Neural crest cell (in vitro differentiated cells): ENCODE results near the gene ZNF532. TPM values are rescaled to one million over a fixed set of nuclear protein-coding genes. Genes with fewer than 3 reads are reported as not detected.
A peak's percentile ranks its signal among the peaks of the same experiment; 100 is the strongest.

Experiments
- DNase-seq: peaks from one replicate; pipeline ENCODE4 v3.0.0; 2021; ENCODE audit warnings: low read depth, mixed read lengths, low spot score
- H3K27ac Mint-ChIP-seq: one replicate; pipeline ENCODE4 v1.8.0; 2021; ENCODE audit warnings: mild to moderate bottlenecking, mixed read lengths; ENCODE audit not compliant: unreplicated experiment
- H3K27me3 Mint-ChIP-seq: 2 replicates; pipeline ENCODE4 v1.8.0; 2021; ENCODE audit warnings: low read depth, mild to moderate bottlenecking, mixed read lengths
- H3K36me3 Mint-ChIP-seq: 2 replicates; pipeline ENCODE4 v1.8.0; 2021; ENCODE audit warnings: low read depth, mild to moderate bottlenecking, mixed read lengths
- H3K4me1 Mint-ChIP-seq: 2 replicates; pipeline ENCODE4 v1.8.0; 2021; ENCODE audit warnings: mixed read lengths
- H3K4me3 Mint-ChIP-seq: one replicate; pipeline ENCODE4 v1.8.0; 2021; ENCODE audit warnings: mild to moderate bottlenecking, mixed read lengths
- H3K9me3 Mint-ChIP-seq: 2 replicates; pipeline ENCODE4 v1.8.0; 2021; ENCODE audit warnings: mixed read lengths
- CTCF ChIP-seq: fragments of 200-600 bp; sonication (generic); conservative IDR thresholded peaks from 2 replicates; pipeline ENCODE4 v1.5.0; 2021; ENCODE audit warnings: antibody characterized with exemption, mild to moderate bottlenecking
- total RNA-seq: library from RNA; stranded (reverse); gene quantifications from 2 replicates; pipeline ENCODE4 v1.2.1, GENCODE V29; 2021

ZNF532 gene
- total RNA-seq, 1 donor from 2014 or later = 171 TPM

GRCh38 chr18:59001166-59001565, 136.5 kb downstream of the ZNF532 start:
- H3K9me3 Mint-ChIP-seq = peaks cover 7% of the 10 kb centered on the region
- H3K4me1 Mint-ChIP-seq = peaks cover 37% of the 10 kb centered on the region
- no peak for TF ChIP-seq CTCF
- no peaks in the 10 kb centered on the region for H3K36me3 Mint-ChIP-seq
- H3K4me3 Mint-ChIP-seq = no peak overlapping the region
- H3K27ac Mint-ChIP-seq = no peak overlapping the region
- DNase-seq = no peak
- H3K27me3 Mint-ChIP-seq = no peaks in the 10 kb centered on the region

GRCh38 chr18:59001721-59002120, 137.0 kb downstream of the ZNF532 start:
- H3K9me3 Mint-ChIP-seq = peaks cover 7% of the 10 kb centered on the region
- DNase-seq = no peak
- H3K4me3 Mint-ChIP-seq = no peak overlapping the region
- H3K27ac Mint-ChIP-seq = no peak overlapping the region
- H3K27me3 Mint-ChIP-seq = no peaks in the 10 kb centered on the region
- H3K36me3 Mint-ChIP-seq = no peaks in the 10 kb centered on the region
- TF ChIP-seq CTCF = no peak
- peaks cover 33% of the 10 kb centered on the region for H3K4me1 Mint-ChIP-seq

GRCh38 chr18:59002974-59003594, 138.4 kb downstream of the ZNF532 start:
- H3K27me3 Mint-ChIP-seq = no peaks in the 10 kb centered on the region
- H3K27ac Mint-ChIP-seq = no peak overlapping the region
- peaks cover 7% of the 10 kb centered on the region for H3K9me3 Mint-ChIP-seq
- peaks cover 34% of the 10 kb centered on the region for H3K4me1 Mint-ChIP-seq
- TF ChIP-seq CTCF = no peak
- H3K36me3 Mint-ChIP-seq = no peaks in the 10 kb centered on the region
- DNase-seq = no peak
- no peak overlapping the region for H3K4me3 Mint-ChIP-seq

- H3K27ac Mint-ChIP-seq = peak overlapping the region; percentile 72
- peaks cover 7% of the 10 kb centered on the region for H3K9me3 Mint-ChIP-seq
- H3K27me3 Mint-ChIP-seq = no peaks in the 10 kb centered on the region
- H3K4me1 Mint-ChIP-seq = peaks cover 30% of the 10 kb centered on the region
- DNase-seq = no peak
- no peak for TF ChIP-seq CTCF
- H3K36me3 Mint-ChIP-seq = no peaks in the 10 kb centered on the region
- no peak overlapping the region for H3K4me3 Mint-ChIP-seq
Measured at GRCh38 chr18:59005262-59005661, 140.6 kb downstream of the ZNF532 start.

GRCh38 chr18:59006461-59007067, 141.9 kb downstream of the ZNF532 start:
- H3K4me3 Mint-ChIP-seq = no peak overlapping the region
- peaks cover 7% of the 10 kb centered on the region for H3K9me3 Mint-ChIP-seq
- H3K27me3 Mint-ChIP-seq = no peaks in the 10 kb centered on the region
- peaks cover 28% of the 10 kb centered on the region for H3K4me1 Mint-ChIP-seq
- H3K27ac Mint-ChIP-seq = no peak overlapping the region
- no peak for DNase-seq
- H3K36me3 Mint-ChIP-seq = no peaks in the 10 kb centered on the region
- TF ChIP-seq CTCF = no peak
